ENCODE data around the gene WDR5B.
"Not testable (repeated sequence)": the region's sequence is repeated elsewhere in the genome, so short reads cannot be mapped to it uniquely, and the experiment has no call there.

The WDR5B gene

GRCh38 chr3:122415762-122416654 is at the start of gene WDR5B:
Gene WDR5B (minus strand): TSS chr3:122416062. CDS start chr3:122415528, 534 bp downstream.
- peak; percentile 97 to 98 for DNase-seq

DNA sequence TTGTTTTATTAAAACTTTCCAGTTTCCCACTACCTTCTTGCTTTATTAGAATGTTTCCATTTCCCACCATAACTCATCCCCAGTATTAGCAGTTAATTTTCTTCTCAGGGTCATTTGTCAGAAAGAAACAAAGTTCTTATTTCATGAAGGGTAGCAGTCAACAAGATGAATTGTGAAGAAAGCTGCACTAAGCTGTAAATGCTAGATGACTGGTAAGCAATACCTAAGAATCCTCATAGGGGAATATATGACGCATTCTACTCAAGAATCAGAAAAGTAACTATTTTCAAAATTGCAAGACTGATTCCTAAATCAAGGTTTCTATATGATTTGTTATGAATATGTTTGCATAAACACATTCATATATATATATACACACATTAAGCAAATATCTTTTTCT is 48.8 kb upstream of the WDR5B start:
- no peak for DNase-seq

DNA sequence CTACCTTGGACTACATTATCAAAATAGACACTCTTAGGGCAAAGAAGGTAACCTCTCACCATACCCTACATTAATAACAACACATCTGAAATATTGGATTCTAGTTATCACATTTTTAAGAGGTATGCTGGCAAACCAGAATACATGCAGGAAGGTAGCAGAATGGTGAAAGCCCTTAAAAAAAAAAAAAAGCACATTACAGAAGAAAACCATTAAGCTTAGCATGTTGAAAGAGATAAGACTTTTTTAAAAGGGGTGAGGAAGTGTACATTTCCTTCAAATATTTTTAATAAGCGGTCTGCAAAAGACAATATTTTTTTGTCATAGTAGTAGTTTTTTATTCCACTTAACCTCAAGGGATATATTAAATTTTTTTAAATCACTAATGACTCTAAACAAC is 46.5 kb upstream of the WDR5B start:
- DNase-seq: no peak

- DNase-seq: no peak
Measured at GRCh38 chr3:122461806-122462205, 45.9 kb upstream of the WDR5B start.

DNA sequence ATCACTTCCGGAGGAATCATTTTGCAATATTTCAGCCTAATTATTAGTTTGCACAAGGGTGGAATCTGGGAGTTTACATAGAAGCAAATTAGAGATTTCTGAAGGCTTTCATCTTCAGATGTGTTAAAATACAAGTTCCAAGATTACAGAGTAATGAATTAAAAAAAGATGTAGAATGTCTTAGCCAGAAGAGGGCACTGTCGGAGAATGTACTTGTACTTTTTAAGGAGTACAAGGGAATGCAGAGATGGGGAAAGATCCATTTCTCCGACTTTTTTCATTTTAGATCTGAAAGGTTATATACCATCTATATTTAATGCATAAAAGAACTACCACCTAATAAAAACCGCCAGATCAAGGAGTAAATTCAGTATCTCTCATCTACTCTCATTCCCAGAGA is 43.1 kb upstream of the WDR5B start:
- no peak for DNase-seq

DNA sequence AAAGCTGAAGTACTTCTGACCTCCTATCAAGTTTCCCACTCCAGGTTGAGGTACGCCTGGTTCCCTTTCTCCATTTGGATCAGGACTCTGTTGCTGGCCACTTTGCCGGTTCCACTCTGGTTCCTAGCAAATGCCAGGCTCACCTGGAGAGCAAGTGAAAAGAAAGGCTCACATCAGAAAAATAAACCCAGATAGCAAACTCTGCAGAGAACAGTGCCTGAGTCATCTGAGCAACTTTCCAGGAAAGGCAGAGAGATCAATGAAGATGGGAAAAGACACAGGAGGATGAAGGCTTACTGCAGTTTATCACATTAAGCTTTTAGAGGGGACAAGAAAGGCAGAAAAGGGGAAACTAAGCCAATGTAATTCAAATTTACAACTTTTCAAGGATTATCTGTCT is 41.8 kb upstream of the WDR5B start:
- no peak for DNase-seq

- no peak for DNase-seq
Measured at GRCh38 chr3:122456074-122456473, 40.2 kb upstream of the WDR5B start.

DNA sequence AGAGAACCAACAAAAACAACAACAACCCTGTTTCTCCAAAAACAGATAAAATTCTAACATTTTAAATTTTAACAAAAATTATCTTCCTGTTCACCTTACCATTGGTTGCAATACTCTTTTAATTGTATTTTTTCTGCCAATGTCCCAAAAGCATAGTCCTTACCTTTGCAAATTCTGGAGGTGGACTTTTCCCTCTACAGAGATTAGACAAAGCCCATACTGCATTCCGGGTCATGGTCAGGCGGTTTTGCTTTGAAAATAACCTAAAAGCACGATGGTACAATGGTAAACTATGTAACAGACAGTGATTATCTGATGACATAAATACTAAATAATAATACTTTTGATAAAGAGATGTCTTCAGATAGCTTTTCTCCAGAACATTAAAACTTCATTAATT is 35.5 kb upstream of the WDR5B start:
- DNase-seq: no peak

DNA sequence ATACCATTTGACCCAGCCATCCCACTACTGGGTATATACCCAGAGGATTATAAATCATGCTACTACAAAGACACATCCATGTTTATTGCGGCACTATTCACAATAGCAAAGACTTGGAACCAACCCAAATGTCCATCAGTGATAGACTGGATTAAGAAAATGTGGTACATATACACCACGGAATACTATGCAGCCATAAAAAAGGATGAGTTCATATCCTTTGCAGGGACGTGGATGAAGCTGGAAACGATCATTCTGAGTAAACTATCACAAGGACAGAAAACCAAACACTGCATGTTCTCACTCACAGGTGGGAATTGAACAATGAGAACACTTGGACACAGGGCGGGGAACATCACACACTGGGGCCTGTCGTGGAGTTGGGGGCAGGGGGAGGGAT is 32.4 kb upstream of the WDR5B start:
- DNase-seq: not testable (repeated sequence)

DNA sequence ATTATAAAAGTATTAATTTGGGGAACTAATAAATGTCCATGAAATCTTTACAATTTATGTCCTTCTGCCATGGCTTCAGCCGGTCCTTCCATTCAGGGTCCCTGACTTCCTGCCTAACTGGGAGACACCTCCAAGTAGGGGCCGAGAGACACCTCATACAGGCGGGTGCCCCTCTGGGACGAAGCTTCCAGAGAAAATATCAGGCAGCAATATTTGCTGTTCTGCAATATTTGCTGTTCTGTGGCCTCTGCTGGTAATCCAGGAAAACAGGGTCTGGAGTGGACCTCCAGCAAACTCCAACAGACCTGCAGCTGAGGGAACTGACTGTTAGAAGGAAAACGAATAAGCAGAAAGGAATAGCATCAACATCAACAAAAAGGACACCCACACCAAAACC is 28.6 kb upstream of the WDR5B start:
- not testable (repeated sequence) for DNase-seq

- not testable (repeated sequence) for DNase-seq
Measured at GRCh38 chr3:122443762-122444490, 28.1 kb upstream of the WDR5B start.

GRCh38 chr3:122443090-122443489 is 27.2 kb upstream of the WDR5B start:
- no peak for DNase-seq

- DNase-seq: no peak
Measured at GRCh38 chr3:122435950-122436349, 20.1 kb upstream of the WDR5B start.

GRCh38 chr3:122430371-122430770 is 14.5 kb upstream of the WDR5B start:
- no peak for DNase-seq

DNA sequence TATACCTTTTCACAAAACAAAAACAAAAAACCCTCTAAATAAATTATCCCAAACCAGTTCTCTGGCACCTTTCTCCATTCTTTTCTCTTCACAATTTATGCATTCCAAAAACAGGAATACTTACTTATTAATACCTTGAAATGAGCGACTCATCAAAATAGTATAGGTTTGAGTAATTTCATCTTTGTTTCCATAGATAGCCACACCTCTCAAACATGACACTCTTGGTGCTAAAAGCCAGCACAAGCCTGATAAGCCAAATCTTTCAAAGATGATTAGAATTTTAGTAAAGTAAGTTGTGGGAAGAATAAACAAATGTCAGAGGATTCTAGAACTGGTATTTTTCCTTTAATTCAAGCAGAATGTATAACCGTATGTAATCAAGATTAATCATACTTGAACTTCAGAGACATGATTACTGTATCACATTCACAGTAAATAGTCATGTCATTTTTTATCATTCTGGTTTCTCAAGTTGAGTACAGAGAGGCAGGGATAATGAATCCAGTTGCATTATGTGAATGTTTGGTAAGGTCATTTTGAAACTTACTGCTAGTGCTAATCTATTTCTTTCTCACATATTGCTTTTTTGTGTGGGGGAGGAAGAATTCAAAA is 12.1 kb upstream of the WDR5B start:
- no peak for DNase-seq

DNA sequence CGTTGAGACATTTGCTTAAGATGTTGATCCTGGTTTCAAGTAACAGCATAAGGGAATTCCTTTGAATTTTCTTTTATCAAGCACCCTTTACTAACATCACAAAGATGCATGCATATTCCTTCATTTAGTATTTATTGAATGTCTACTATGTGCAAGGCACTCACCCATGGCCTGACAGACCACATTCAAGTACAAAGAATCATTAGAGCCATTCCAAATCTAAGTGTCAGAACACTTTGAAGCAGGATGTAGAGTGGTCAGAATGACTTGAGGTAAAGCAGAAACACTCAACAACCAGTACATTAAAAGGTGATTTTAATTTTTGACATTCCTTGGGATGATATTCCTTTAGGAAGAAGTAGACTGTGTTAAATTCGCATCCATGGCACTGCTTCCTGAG is 6.0 kb upstream of the WDR5B start:
- no peak for DNase-seq

DNA sequence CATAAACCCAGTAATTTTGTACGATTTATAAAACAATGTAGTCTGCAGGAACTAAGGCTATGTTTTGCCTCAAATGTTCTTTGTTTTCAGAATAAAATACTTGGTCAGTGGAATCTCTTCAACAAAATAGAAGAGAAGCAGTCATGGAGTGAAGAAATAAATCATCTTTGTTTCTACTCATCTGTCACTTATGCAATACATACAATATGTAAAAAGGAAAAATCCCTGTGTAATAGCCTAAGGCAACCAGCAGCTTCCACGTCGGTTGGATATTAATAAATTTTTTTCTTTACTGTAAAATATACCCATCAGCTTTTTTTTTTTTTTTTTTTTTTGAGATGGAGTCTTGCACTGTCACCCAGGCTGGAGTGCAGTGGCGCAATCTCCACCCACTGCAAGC is 5.2 kb upstream of the WDR5B start:
- DNase-seq: no peak

DNA sequence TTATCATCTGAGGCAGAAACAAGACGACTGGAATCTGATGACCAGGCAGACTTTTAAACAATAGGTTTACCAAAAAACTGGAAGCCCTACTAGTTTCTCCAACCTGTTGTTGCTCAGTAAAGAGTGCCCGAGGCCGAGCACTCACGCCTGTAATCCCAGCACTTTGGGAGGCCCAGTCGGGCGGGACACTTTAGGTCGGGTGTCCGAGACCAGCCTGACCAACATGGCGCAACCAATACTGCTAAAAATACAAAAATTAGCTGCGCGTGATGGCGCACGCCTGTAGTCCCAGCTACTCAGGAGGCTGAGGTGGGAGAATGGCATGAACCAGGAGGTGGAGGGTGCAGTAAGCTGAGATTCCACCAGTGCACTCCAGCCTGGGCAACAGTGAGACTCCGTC is 1.1 kb upstream of the WDR5B start:
- peak in 1 of 2 experiments; percentile 2 for DNase-seq

- peak; percentile 20 to 24 for DNase-seq
Measured at GRCh38 chr3:122415104-122415744, 638 bp downstream of the WDR5B start.

DNA sequence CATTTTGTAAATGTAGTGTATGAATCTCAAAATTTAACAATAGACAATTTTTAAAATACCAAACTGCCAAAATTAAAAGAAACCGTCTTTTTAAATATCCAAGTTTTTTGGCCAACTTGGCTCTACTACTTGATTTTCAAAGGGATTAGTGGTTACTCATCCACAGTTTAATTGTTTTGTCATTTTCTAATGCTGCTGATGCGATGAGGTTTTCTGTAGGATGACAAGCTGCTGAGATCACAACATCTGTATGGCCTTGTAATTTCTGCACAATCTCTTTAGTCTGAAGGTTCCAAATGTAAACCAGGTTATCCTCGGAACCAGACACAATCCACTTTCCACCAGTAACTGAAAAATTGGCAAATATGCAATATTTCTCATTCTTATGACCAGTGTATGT is 1.5 kb downstream of the WDR5B start:
- no peak for DNase-seq

- DNase-seq: no peak
Measured at GRCh38 chr3:122410639-122411038, 5.2 kb downstream of the WDR5B start.

- no peak for DNase-seq
Measured at GRCh38 chr3:122410111-122410510, 5.8 kb downstream of the WDR5B start.

DNA sequence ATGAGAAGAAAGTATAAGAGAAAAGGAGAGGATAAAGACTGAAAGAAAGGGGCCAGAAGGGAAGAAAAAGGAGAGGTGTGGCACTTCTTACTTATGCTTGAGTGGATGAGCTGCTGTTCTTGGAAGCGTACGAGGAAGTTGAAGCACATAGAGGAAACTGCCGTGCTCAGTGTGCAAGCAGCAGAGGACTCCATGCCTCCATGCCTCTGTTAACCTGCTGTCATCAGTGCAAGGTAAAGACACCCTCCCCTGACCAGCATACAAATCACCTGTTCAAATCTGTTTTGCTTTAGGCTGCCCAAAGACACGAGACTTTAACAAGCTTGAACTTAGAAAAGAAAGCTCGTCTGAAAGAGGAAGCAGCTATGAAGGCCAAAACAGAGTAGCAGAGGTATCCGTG is 6.4 kb downstream of the WDR5B start:
- DNase-seq: no peak
